HEK293 (cell line): Measurements from ENCODE around the gene HEATR3.

Source experiments
- CTCF ChIP-seq: fragments of 450-650 bp; formaldehyde crosslinking; IDR thresholded peaks from 2 replicates; pipeline ENCODE4 v1.5.1; 2016; ENCODE audit warnings: missing biosample characterization, missing genetic modification characterization
- PATZ1 ChIP-seq: fragments of 450-650 bp; formaldehyde crosslinking; IDR thresholded peaks from 2 replicates; pipeline ENCODE4 v1.5.1; 2016; ENCODE audit warnings: missing biosample characterization, missing genetic modification characterization
- ZBTB26 ChIP-seq: fragments of 450-650 bp; formaldehyde crosslinking; optimal IDR thresholded peaks from 2 replicates; pipeline ENCODE3; 2016; ENCODE audit warnings: missing biosample characterization, mild to moderate bottlenecking, missing genetic modification characterization
- ZFP41 ChIP-seq: fragments of 450-650 bp; formaldehyde crosslinking; IDR thresholded peaks from 2 replicates; pipeline ENCODE4 v1.5.1; 2016; ENCODE audit warnings: missing biosample characterization, missing genetic modification characterization, borderline replicate concordance
- ZNF248 ChIP-seq: fragments of 450-650 bp; formaldehyde crosslinking; IDR thresholded peaks from 2 replicates; pipeline ENCODE4 v1.5.1; 2017; ENCODE audit warnings: missing biosample characterization, missing genetic modification characterization
- ZNF362 ChIP-seq: fragments of 450-650 bp; formaldehyde crosslinking; IDR thresholded peaks from 2 replicates; pipeline ENCODE4 v1.5.1; 2016; ENCODE audit warnings: missing biosample characterization, missing genetic modification characterization

GRCh38 chr16:50059669-50060068, 6.1 kb upstream of the HEATR3 start:
- TF ChIP-seq ZBTB26 (tag by site-specific recombination) (no peak), PATZ1 (tag by site-specific recombination) (no peak), CTCF (no peak), ZFP41 (tag by site-specific recombination) (no peak), ZNF362 (tag by site-specific recombination) (no peak), ZNF248 (no peak)
